Left lung (tissue), 10 donors: Measurements from ENCODE around the gene SELP. TPM values are rescaled to one million over a fixed set of nuclear protein-coding genes. Genes with fewer than 3 reads are reported as not detected.
A peak's percentile ranks its signal among the peaks of the same experiment; 100 is the strongest.

Experiments used
- ATAC-seq: fragments of 200-7000 bp; cut with Tn5 transposase; one replicate; pipeline ENCODE4 v1.9.1; 2020; ENCODE audit warnings: moderate library complexity
- DNase-seq, 4 donors: peaks; one replicate each; pipeline ENCODE4 v3.0.0-alpha.2; 2013 to 2020
- H3K27ac ChIP-seq, 2 donors: fragments of 200-600 bp; sonication (generic) in 1 of 2; one replicate each; pipeline versions ENCODE4 v1.5.0 to v1.8.0; 2020 to 2021
- H3K27me3 ChIP-seq, 2 donors: fragments of 200-600 bp; sonication (generic) in 1 of 2; one replicate each; pipeline versions ENCODE4 v1.5.0 to v1.8.0; 2020 to 2021
- H3K36me3 ChIP-seq, 2 donors: fragments of 200-600 bp; sonication (generic) in 1 of 2; one replicate each; pipeline versions ENCODE4 v1.5.0 to v1.8.0; 2020 to 2021
- H3K4me1 ChIP-seq, 2 donors: fragments of 200-600 bp; one replicate each; pipeline ENCODE4 v1.8.0; 2021
- H3K4me3 ChIP-seq, 2 donors: fragments of 200-600 bp; sonication (generic) in 1 of 2; one replicate each; pipeline versions ENCODE4 v1.5.0 to v1.8.0; 2020 to 2021; ENCODE audit warnings: mild to moderate bottlenecking in 1 of 2
- H3K9me3 ChIP-seq, 2 donors: fragments of 200-600 bp; sonication (generic) in 1 of 2; one replicate each; pipeline versions ENCODE4 v1.5.0 to v1.8.0; 2020 to 2021
- intact Hi-C, 2 donors: fragments of 100-400 bp; cut with DNase I; formaldehyde crosslinking; loops; one replicate each; pipeline versions ENCODE4 v1.11.2 to v1.14.2; 2022
- polyA plus RNA-seq, 6 donors: library from polyadenylated mRNA; unstranded; fragments of 120-200 nt; gene quantifications; one replicate each; pipeline ENCODE4 v1.2.1, GENCODE V29; 2013; ENCODE audit not compliant: insufficient read length in 6 of 6
- total RNA-seq, 2 donors: library from RNA; stranded (reverse); fragmentation: NEBNext Ultra II Directional; extraction: Animal tissue kit (Norgen Biotek cat#: 25700); gene quantifications; one replicate each; pipeline ENCODE4 v1.2.1, GENCODE V29; 2021
- TF ChIP-seq, protein P1 (sequence below), 2 donors: fragments of 200-600 bp; sonication (generic) in 1 of 2; IDR thresholded peaks; one replicate each; pipeline versions ENCODE4 v1.5.0 to v1.8.0; 2021; ENCODE audit warnings: antibody characterized with exemption in 2 of 2
- donor health status: DM: no; HTN: yes; CAD: no.
- donor health status: DM: no; HTN: no; CAD: no.

The SELP gene
- total and polyA plus RNA-seq, 8 donors, result 6.3 to 27.0 (median 7.6) TPM

- DNase-seq, result no peak
- Histone ChIP-seq H3K27me3 (no peaks in the 10 kb centered on the region), H3K9me3 (no peaks in the 10 kb centered on the region), H3K4me1 (no peaks in the 10 kb centered on the region), H3K36me3 (peaks cover 0 to 9% of the 10 kb centered on the region in 2 donors), H3K27ac (no peak overlapping the region), H3K4me3 (no peak overlapping the region)
- ATAC-seq, result peak; percentile 50
- intact Hi-C loops, result no loop called here
- TF ChIP-seq, protein P1, sequence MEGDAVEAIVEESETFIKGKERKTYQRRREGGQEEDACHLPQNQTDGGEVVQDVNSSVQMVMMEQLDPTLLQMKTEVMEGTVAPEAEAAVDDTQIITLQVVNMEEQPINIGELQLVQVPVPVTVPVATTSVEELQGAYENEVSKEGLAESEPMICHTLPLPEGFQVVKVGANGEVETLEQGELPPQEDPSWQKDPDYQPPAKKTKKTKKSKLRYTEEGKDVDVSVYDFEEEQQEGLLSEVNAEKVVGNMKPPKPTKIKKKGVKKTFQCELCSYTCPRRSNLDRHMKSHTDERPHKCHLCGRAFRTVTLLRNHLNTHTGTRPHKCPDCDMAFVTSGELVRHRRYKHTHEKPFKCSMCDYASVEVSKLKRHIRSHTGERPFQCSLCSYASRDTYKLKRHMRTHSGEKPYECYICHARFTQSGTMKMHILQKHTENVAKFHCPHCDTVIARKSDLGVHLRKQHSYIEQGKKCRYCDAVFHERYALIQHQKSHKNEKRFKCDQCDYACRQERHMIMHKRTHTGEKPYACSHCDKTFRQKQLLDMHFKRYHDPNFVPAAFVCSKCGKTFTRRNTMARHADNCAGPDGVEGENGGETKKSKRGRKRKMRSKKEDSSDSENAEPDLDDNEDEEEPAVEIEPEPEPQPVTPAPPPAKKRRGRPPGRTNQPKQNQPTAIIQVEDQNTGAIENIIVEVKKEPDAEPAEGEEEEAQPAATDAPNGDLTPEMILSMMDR (IDR thresholded peaks at IDR 0.05), result no peak
Measured at GRCh38 chr1:169538998-169539871, 90.7 kb downstream of the SELP start.

Other genes starting within 250 kb of the SELP start
- gene CCDC181, start 202.7 kb downstream of the SELP start, total RNA-seq, result 1 to 10 TPM in 1 of 2 donors, under 1 TPM in 1; 0.35 to 1.5 TPM
- gene CCDC181, start 202.7 kb downstream of the SELP start, polyA plus RNA-seq, result 1 to 10 TPM; 3.1 to 5.8 (median 4.3) TPM
- gene SLC19A2, start 144.2 kb downstream of the SELP start, total RNA-seq, result 10 to 100 TPM; 12.0 to 15.4 TPM
- 10 to 100 TPM; 13.2 to 16.1 (median 13.9) TPM for gene SLC19A2, start 144.2 kb downstream of the SELP start, polyA plus RNA-seq
- gene F5, start 43.6 kb downstream of the SELP start, total RNA-seq, result 1 to 10 TPM in 1 of 2 donors, under 1 TPM in 1; 0.90 to 7.2 TPM
- under 1 TPM; 0.03 to 0.38 (median 0.20) TPM for gene F5, start 43.6 kb downstream of the SELP start, polyA plus RNA-seq
- 10 to 100 TPM; 10.2 to 59.2 TPM for gene SELL, start 81.5 kb upstream of the SELP start, total RNA-seq
- gene SELL, start 81.5 kb upstream of the SELP start, polyA plus RNA-seq, result 1 to 10 TPM; 2.6 to 4.5 (median 3.6) TPM
- 1 to 10 TPM; 2.5 to 3.4 TPM for gene SELE, start 104.0 kb upstream of the SELP start, total RNA-seq
- under 1 TPM in 5 of 6 donors, not detected in 1; 0.15 to 0.21 (median 0.20) TPM for gene SELE, start 104.0 kb upstream of the SELP start, polyA plus RNA-seq
- 1 to 10 TPM; 4.8 to 5.4 TPM for gene METTL18, start 164.8 kb upstream of the SELP start, total RNA-seq
- gene METTL18, start 164.8 kb upstream of the SELP start, polyA plus RNA-seq, result 10 to 100 TPM; 13.2 to 15.5 (median 14.1) TPM